GM18867 (cell line): ENCODE results near the gene CMTM8.
"Not testable (repeated sequence)": the region's sequence is repeated elsewhere in the genome, so short reads cannot be mapped to it uniquely, and the experiment has no call there.

Experiments
- ATAC-seq: cut with Tn5 transposase; IDR thresholded peaks from one replicate; pipeline ENCODE4 v1.9.1; 2021; ENCODE audit warnings: mild to moderate bottlenecking, moderate library complexity; ENCODE audit not compliant: unreplicated experiment

The CMTM8 gene

DNA sequence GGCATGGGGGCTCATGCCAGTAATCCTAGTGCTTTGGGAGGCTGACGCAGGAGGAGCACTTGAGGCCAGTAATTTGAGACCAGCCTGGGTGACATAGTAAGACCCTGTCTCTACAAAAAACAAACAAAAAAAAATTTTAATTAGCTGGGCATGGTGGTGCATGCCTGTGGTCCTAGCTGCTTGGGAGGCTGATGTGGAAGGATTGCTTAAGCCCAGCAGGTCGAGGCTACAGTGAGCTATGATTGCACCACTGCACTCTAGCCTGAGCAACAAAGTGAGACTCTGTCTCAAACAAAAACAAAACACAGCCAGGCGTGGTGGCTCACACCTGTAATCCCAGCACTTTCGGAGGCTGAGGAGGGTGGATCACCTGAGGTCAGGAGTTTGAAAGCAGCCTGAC lies 9.7 kb upstream of the CMTM8 start:
- not testable (repeated sequence) for ATAC-seq

DNA sequence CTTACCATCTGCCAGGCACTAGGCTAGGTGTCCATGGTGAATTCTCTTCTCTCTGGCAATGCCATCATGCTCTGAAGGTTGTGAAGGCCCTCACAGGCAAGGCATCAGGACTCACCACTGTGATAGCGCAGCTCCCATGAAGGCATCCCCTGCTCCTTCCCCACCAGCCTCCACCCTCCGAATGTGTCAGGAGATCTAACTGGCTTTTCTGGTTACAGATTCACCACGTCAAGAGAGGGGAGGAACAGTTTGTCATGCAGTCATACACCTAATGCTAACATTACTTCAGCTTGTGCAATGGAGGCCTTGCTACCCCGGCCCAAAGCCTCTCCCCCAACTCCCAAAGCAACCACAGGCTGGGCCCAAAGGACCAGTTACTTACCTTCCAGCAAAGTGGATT lies 8.9 kb upstream of the CMTM8 start:
- no peak for ATAC-seq

DNA sequence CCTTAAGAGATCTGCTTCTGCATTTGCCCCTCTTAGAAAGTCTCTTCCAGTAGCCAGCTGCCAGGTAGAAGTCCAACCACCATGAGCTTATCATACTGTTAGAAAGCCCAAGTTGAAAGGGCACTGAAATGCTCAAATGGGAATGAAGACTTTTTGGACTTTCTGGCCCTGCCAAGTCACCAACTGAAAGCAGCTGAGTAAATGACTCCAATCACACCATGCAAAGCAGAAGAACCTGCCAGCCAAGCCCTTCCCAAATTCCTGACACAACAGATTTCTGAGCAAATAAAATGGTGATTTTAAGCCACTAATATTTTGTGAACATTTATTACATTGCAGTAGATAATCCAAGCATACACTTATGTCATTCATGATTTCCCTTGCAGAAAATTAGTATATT lies 2.1 kb upstream of the CMTM8 start:
- ATAC-seq, result no peak

DNA sequence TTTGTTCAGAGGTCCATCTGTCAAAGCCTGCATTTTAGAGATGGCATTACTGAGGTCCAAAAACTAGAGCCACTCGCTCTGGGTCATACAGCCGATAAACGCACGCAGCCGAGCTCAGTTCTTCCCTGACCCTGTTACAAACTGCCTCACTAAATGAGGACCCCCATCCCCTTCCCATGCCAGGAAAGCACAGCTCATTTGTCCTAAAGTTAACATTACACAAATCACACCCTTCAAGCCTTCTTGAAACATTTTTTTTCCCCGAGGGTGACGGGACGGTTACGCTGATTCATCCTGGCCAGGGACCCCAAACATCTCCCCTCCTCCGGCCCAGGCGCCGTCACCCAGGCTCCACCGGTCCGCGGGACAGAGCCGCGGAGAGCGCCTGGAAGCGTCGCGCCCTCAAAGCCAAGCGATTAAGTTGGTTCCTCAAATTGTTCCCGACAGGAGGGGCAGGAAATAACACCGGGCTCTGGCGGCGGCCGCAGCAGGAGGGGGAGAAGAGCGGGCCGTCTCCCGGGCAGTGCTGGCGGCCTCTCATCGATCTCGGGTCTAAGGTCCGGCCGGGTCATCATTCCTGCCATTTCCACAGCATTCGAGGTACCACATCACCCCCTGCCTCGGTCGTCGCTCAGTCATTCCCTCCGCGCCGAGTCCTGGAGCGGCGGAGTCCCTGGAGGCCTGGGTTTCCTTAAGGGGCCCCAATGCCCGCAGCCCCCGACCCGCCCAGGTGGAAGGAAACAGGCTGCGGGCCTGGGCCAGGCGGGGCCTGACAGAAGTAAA lies 619 bp upstream of the CMTM8 start:
- ATAC-seq, result no peak

DNA sequence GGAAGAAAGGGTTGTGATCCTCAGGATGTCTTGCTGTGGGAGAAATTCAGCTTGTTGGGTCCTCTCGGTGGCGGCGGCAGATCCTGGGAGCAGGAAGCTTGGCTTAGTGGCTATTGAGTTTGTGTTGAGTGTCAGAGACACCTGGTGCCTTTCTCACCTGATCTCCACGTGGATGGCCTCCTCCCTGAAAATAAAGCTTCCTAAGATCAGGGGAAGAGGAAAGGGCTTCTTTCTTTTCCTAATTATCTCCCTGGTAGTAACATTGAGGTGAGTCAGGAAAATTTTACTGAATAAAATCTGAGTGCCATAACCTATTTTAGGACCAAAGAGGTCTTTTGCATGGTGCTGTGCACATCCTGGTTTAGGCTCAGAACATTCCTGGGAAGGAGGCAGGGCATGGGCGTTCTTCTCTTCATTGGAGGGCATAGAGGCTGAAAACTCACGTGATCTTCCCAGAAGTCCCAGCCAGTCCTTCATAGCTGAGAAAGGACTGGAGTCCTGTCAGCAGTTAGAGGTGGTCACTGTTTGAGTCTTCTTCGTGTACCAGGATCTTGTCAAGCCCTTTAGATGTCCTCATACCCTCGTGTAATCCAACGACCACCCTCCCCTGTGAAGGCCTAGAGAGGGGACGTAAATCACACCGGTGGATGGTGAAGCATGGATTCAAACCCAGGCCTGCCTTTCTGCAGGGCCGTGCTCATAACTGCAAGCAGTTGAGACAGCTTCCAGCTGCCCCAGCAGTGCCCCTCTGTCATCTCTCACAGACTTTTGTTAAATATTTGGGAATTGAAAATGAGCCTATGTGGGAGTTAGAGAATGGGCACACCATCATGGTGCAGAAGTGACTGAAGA lies 1.1 kb downstream of the CMTM8 start:
- ATAC-seq, result no peak

DNA sequence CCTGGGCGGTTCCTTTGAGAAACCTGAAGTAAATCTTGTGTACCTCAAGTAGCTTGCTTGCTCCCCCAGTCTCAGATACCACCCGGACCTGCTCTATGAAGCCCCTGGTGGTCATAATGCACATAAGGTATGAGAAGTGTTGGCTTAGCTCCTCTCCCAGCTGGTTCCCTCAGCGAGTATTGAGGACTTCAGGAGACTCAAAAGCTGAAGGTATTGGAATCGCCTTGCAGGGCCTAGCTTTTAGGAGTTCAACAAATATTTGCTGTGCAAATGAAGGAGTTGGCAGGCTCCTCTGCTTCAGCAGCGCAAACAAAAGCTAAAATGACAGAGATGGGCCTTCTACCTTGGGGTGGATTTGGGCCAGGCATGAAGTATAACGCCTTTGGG lies 1.7 kb downstream of the CMTM8 start:
- ATAC-seq, result no peak

DNA sequence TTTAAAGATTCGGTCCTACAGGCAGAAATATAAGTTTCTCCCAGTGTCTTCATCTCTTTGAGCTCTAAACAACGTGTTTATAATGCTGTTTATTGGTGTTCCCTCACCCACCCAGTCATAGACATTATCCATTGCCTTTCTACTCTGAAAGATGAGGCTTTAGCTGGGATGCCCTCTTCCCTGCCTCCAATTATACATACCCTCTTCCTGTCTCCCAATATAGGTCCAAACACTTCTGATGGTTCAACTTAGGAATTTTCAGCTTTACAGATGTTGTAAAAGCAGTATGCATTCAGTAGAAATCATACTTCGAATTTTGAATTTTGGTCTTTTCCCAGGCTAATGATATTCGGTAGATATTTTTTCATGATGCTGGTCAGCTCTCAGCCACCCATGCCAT lies 2.6 kb downstream of the CMTM8 start:
- ATAC-seq, result no peak

DNA sequence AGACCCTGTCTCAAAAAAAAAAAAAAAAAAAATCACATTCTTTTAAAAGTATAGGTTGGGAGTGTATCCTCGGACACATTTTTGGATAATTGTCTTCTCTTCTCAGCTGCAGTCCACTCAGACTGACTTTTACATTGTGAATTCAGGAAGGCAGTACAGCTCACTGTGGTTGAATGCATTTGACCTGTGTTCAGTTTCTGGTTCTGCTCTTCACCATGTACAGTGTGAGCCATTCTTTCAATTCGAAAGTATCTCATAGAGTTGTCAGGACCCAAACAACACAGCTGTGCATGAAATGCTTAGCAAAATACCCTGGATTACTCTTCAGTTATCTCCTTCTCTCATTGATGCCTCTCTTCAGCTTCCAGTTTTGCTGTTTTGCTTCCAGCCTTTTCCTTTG lies 5.0 kb downstream of the CMTM8 start:
- no peak for ATAC-seq

DNA sequence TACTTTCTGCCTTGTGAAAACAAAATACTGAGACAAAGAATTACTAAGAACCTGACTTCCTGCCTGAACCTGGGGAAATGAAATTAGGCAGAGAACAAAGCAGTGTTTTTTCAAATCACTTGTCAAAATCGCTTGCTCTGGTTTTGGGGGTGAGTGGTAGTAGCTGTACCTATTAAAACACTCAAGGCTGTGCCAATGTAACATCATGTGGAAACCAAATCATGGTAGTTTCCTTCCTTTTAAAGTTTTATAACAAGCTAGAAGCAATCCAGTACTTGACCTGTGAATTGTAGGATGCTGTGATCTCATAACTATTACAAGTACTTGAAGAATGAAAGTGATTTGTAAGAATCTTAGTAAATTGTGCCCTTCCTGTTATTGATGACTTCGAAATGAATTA lies 6.7 kb downstream of the CMTM8 start:
- ATAC-seq, result no peak

DNA sequence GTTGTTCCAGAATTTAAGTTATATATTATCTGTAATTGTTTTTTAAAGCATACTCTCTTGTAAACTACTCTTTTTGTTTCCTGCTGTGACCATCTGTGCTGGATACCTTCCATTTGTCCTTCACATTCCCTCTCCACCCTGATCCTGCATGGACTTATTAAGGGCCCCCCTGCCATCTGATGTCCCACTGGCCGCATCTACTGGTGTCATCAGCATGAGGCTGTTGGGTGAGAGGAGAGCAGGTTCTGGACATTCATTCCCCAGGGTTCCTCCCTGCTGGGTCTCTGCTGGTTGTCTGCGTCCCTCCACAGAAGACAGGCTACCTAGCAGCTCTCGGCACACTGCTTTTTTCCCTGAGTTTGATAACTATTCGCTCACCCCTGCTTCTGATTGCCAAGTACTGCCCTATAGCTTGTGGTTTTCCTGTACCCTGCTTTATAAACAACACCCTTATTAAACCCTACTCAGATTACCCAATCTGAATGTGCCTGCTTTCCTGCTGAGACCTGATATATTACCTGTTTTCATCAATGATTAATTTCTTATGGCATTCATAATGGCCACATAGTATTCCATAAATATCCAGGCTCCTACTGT lies 7.7 kb downstream of the CMTM8 start:
- no peak for ATAC-seq

DNA sequence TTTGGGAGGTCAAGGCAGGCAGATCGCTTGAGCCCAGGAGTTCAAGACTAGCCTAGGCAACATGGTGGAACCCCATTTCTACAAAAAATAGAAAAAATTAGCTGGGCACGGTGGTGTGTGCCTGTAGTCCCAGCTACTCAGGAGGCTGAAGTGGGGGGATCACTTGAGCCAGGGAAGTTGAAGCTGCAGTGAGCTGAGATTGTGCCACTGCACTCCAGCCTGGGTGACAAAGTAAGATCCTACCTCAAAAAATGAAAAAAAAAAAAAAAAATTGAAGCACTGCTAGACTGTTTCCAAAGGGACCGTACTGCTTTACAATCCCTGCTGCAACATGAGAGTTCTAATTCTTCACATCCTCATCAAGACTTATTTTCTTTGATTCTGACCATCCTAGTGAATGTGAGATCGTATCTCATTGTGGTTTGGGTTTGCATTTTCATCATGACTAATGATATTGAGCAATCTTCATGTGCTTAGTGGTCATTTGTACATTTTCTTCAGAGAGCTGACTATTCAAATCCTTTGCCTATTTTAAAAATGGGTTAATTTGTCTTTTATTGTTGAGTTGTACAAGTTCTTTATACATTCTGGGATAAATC lies 10.8 kb downstream of the CMTM8 start:
- no peak for ATAC-seq

DNA sequence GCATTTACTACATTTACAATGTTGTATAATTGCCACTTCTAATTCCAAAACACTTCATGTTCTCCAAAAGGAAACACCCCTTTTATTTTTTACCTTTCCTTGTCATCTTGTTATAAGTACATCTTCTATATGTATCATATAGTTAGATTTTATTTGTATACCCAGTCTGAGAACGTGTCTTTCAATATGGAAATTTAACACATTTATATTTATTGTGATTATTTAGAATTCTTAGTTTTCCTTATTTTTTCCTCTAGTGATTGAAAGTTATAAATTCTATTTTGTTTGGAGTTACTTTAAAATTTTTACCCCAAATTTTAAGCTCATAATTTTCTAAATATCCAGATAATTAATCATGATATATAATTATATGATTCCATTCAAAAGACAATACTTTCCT lies 15.8 kb downstream of the CMTM8 start:
- ATAC-seq, result no peak

DNA sequence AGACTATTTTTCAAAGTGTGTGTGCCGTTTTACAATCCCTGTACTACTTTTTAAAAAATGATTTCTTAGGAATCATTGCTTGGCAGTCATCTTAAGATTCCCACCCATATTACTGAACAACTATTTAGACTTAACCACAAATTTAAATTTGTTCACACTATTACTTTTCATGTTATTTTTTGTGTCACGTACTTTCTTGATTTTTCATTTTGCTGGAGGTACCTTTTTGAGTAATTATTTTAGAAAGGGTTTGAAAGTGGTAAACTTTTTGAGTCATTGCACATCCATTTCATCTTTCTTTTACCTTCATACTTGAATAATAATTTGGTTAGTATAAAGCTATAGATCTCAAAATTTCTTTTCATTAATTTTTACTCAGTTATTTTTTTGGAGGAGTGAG lies 16.9 kb downstream of the CMTM8 start:
- no peak for ATAC-seq

DNA sequence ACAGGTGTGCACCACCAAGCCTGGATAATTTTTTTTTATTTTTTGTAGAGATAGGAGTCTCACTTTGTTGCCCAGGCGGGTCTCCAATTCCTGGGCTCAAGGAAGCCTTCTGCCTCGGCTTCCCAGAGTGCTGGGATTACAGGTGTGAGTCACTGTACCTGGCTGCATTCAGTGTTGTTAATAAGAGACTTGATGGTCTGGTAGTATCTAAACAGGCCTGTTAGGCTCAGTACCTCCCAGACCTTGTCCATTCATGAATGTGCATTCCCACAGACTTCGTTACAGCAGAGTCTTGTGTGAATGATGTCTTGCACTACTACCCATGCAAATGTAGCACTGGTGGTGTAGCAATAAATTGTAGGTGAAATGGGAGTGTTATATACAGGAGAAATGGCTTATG lies 17.7 kb downstream of the CMTM8 start:
- ATAC-seq, result no peak

DNA sequence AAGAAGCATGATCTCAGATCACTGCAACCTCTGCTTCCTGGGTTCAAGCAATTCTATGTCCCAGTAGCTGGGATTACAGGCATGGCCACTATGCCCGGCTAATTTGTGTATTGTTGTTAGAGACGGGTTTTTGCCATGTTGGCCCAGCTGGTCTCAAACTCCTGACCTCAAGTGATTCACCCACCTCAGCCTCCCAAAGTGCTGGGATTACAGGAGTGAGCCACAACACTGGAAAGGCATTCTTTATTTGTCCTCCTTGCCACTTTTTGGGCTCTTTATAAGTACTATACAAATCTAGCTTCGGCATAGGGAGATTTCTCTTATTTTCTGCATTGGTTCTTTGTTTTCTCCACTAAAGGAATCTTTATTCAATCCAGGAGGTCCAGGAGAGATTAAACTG lies 18.6 kb downstream of the CMTM8 start:
- no peak for ATAC-seq

DNA sequence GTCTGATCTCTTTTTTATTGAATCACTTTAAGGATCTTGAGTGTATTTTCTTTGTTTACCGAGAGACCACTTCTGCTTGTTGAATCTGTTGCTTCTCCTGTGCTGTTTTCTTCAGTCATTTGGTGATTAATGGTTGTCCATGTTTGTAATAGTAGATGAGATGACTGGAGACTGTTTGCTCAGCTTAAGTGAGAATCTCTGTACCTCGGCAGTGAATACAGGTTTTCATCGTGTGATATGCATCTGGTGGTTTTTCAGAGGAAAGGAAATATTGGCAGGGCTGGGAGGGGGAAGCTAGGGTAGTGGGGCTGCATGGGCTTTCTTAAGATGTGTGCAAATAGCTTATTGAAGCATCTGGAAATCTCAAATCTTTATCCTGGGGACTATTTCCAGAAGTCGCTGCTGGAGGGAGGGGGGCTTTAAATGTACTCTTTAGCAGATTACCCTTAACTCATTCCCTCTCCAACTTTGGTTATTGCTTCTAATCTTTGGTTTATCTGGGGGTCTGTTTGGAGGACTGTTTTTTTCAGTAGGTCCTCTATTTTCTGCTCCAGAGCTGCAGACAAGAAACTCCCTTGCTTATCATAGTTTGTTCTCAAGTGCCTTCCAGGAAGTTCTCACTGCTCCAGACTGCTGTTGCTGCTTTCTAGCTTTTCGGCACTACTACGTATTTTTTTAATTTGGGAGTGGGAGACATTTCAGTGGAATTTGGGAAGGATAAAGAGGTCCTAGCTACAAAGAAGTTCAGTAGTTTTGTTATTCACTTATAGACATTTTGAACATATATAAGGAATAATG lies 19.4 kb downstream of the CMTM8 start:
- ATAC-seq, result no peak

DNA sequence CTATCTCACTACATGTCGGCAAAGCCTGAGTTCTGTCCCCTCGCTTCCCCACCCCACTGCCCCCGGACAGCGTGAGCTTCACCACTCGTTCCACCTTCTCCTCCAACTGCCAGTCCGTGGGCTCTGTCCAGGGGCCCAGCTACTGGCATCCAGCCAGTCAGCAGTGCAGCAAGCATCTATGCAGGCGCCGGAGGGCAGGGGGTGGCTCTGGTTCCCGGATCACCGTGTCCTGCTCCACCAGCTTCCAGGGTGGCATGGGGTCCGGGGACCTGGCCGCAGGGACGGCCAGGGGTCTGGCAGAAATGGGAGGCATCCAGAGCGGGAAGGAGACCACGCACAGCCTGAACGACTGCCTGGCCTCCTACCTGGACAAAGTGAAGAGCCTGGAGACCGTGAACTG lies 20.4 kb downstream of the CMTM8 start:
- ATAC-seq, result no peak

DNA sequence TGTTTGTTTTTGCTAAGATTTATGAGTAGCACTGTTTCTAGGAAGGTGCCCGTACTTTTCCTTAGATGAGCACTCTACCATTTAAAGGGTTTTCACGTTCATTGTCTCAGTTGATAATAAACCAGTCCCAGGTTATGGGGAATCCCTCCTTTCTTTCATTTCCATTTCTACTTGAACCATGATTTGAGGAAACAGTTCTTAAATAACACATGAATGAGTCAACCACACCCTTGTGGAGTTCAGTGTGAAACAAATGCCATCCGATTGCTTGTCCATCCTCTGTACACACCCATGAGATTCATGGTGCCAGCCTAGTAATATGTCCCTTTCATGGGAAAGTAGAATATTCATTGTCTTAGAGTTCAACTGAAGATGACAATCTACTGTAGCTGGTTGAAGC lies 23.1 kb downstream of the CMTM8 start:
- no peak for ATAC-seq

DNA sequence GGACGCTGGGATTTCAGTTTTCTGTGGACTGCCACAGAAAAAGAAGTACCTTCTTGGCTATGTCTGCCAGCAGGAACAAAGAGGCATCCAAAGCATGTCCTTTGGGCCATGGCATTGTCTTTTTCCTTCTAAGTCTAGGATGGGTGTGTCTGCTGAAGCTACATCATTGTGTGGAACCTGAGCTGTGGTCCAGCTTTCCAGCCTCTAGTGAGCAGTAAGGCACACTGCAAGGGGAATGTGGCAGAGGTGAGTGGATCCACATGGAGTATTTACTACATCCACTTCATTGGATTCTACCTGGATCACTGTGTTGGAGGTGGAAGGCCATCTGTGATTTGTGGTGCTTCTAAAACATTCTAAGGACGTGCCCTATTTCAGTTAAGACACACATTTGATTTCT lies 23.7 kb downstream of the CMTM8 start:
- ATAC-seq, result no peak

DNA sequence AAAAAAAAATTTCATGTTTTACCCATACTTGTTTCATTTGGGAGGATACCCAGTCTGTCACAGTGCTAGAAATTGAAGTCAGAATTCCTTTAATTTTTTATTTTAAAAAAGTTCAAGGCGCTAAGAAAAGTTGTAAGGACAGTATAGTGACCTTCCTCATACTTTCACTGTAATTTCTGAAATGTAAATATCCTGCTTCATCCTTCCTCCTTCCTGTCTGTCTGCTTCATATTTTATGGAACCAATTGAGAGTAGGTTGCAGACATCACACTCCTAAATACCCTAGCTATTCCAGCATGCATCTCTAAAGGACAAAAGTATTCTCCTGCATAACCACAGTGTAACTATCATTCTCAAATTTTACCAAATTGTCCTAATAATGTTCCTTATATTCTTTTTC lies 35.8 kb downstream of the CMTM8 start:
- ATAC-seq, result no peak

DNA sequence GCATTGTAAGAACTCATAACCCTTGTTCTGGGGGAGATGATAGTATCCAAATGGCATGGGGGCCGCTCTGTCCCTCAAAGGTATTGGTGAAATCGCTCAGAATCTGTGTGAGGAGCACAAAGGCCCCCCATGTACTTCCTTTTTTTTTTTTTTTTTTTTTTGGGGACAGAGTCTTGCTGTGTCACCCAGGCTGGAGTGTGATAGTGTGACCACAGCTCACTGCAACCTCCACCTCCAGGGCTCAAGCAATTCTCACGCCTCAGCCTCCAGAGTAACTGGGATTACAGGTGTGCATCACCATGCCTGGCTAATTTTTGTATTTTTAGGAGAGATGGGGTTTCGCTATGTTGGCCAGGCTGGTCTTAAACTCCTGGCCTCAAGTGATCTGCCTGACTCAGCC lies 37.0 kb downstream of the CMTM8 start:
- no peak for ATAC-seq
